ENCODE data around the gene GGACT. TPM values are rescaled to one million over a fixed set of nuclear protein-coding genes. Genes with fewer than 3 reads are reported as not detected.

The GGACT gene
- total RNA-seq, 2 experiments from 2014 or later: 3.1 to 3.5 TPM

GRCh38 chr13:100517728-100518127 is 70.9 kb downstream of the GGACT start:
- CTCF ChIA-PET: interaction anchor here (0.7 kb wide), 2 partner anchors 423 to 861 kb away, joined by 3 to 5 read pairs; no protein-coding TSS in a partner anchor
- ATAC-seq (no peak), DNase-seq (no peak)
- Mint-ChIP-seq H3K27me3 (ENCODE audit: low read depth) (no peaks in the 10 kb centered on the region), H3K27ac (no peak overlapping the region), H3K36me3 (ENCODE audit: low read depth) (no peaks in the 10 kb centered on the region), H3K4me1 (ENCODE audit: low read depth) (peaks cover 17% of the 10 kb centered on the region), H3K4me3 (no peak overlapping the region), H3K9me3 (ENCODE audit: insufficient read depth) (no peaks in the 10 kb centered on the region)
- POLR2A ChIA-PET: no interaction called here

- Mint-ChIP-seq H3K36me3 (ENCODE audit: low read depth) (no peaks in the 10 kb centered on the region), H3K27ac (no peak overlapping the region), H3K4me3 (no peak overlapping the region), H3K4me1 (ENCODE audit: low read depth) (peaks cover 12% of the 10 kb centered on the region), H3K27me3 (ENCODE audit: low read depth) (no peaks in the 10 kb centered on the region), H3K9me3 (ENCODE audit: insufficient read depth) (no peaks in the 10 kb centered on the region)
- ChIA-PET POLR2A (interaction anchor here (0.6 kb wide), 1 partner anchor 186 kb away, joined by 3 read pairs; no protein-coding TSS in a partner anchor), CTCF (interaction anchor here (0.7 to 3.7 kb wide), 2 partner anchors 617 to 861 kb away, joined by 5 to 19 read pairs; no protein-coding TSS in a partner anchor)
- ATAC-seq: no peak
- no peak for DNase-seq
Measured at GRCh38 chr13:100517135-100517534, 71.5 kb downstream of the GGACT start.

GRCh38 chr13:100515410-100515800 is 73.2 kb downstream of the GGACT start:
- ChIA-PET POLR2A (no interaction called here), CTCF (interaction anchor here (0.7 to 6.1 kb wide), 39 partner anchors 9 to 1075 kb away, joined by 3 to 35 read pairs (median 4); no protein-coding TSS in a partner anchor)
- H3K9me3 Mint-ChIP-seq (ENCODE audit: insufficient read depth): no peaks in the 10 kb centered on the region
- no peaks in the 10 kb centered on the region for H3K36me3 Mint-ChIP-seq (ENCODE audit: low read depth)
- H3K4me1 Mint-ChIP-seq (ENCODE audit: low read depth): peaks cover 3% of the 10 kb centered on the region
- no peak for ATAC-seq
- H3K27me3 Mint-ChIP-seq (ENCODE audit: low read depth): no peaks in the 10 kb centered on the region
- no peak for DNase-seq
- no peak overlapping the region for H3K27ac Mint-ChIP-seq
- H3K4me3 Mint-ChIP-seq: no peak overlapping the region

GRCh38 chr13:100514788-100515409 is 73.7 kb downstream of the GGACT start:
- H3K36me3 Mint-ChIP-seq (ENCODE audit: low read depth): no peaks in the 10 kb centered on the region
- ATAC-seq (peak; percentile 97), DNase-seq (peak; percentile 79)
- no peak overlapping the region for H3K4me3 Mint-ChIP-seq
- ChIA-PET CTCF (interaction anchor here (0.7 to 6.1 kb wide), 40 partner anchors 9 to 1075 kb away, joined by 3 to 35 read pairs (median 4); no protein-coding TSS in a partner anchor), POLR2A (no interaction called here)
- no peaks in the 10 kb centered on the region for H3K27me3 Mint-ChIP-seq (ENCODE audit: low read depth)
- H3K4me1 Mint-ChIP-seq (ENCODE audit: low read depth): peaks cover 3% of the 10 kb centered on the region
- H3K27ac Mint-ChIP-seq: no peak overlapping the region
- H3K9me3 Mint-ChIP-seq (ENCODE audit: insufficient read depth): no peaks in the 10 kb centered on the region

GRCh38 chr13:100513987-100514670 is 74.5 kb downstream of the GGACT start:
- no peaks in the 10 kb centered on the region for H3K9me3 Mint-ChIP-seq (ENCODE audit: insufficient read depth)
- ChIA-PET POLR2A (no interaction called here), CTCF (interaction anchor here (1.0 to 6.1 kb wide), 21 partner anchors 17 to 858 kb away, joined by 3 to 35 read pairs (median 4); no protein-coding TSS in a partner anchor)
- no peak overlapping the region for H3K4me3 Mint-ChIP-seq
- H3K27ac Mint-ChIP-seq: no peak overlapping the region
- peaks cover 3% of the 10 kb centered on the region for H3K4me1 Mint-ChIP-seq (ENCODE audit: low read depth)
- no peaks in the 10 kb centered on the region for H3K27me3 Mint-ChIP-seq (ENCODE audit: low read depth)
- H3K36me3 Mint-ChIP-seq (ENCODE audit: low read depth): no peaks in the 10 kb centered on the region
- ATAC-seq (no peak), DNase-seq (no peak)

GRCh38 chr13:100513171-100513570 is 75.4 kb downstream of the GGACT start:
- CTCF ChIA-PET: interaction anchor here (1.7 to 6.1 kb wide), 2 partner anchors 119 to 857 kb away, joined by 4 to 35 read pairs; no protein-coding TSS in a partner anchor
- ATAC-seq: no peak
- H3K27me3 Mint-ChIP-seq (ENCODE audit: low read depth): no peaks in the 10 kb centered on the region
- H3K4me3 Mint-ChIP-seq: no peak overlapping the region
- POLR2A ChIA-PET: no interaction called here
- H3K4me1 Mint-ChIP-seq (ENCODE audit: low read depth): peaks cover 3% of the 10 kb centered on the region
- no peak for DNase-seq
- H3K27ac Mint-ChIP-seq: no peak overlapping the region
- no peaks in the 10 kb centered on the region for H3K36me3 Mint-ChIP-seq (ENCODE audit: low read depth)
- no peaks in the 10 kb centered on the region for H3K9me3 Mint-ChIP-seq (ENCODE audit: insufficient read depth)

- H3K27me3 Mint-ChIP-seq (ENCODE audit: low read depth): no peaks in the 10 kb centered on the region
- H3K36me3 Mint-ChIP-seq (ENCODE audit: low read depth): no peaks in the 10 kb centered on the region
- ChIA-PET CTCF (interaction anchor here (0.9 to 6.1 kb wide), 2 partner anchors 277 to 856 kb away, joined by 3 to 35 read pairs; no protein-coding TSS in a partner anchor), POLR2A (no interaction called here)
- no peaks in the 10 kb centered on the region for H3K9me3 Mint-ChIP-seq (ENCODE audit: insufficient read depth)
- no peak overlapping the region for H3K4me3 Mint-ChIP-seq
- DNase-seq (no peak), ATAC-seq (no peak)
- no peak overlapping the region for H3K27ac Mint-ChIP-seq
- H3K4me1 Mint-ChIP-seq (ENCODE audit: low read depth): no peaks in the 10 kb centered on the region
Measured at GRCh38 chr13:100512422-100512821, 76.2 kb downstream of the GGACT start.

- Mint-ChIP-seq H3K4me3 (no peak overlapping the region), H3K27me3 (ENCODE audit: low read depth) (no peaks in the 10 kb centered on the region), H3K36me3 (ENCODE audit: low read depth) (no peaks in the 10 kb centered on the region), H3K27ac (no peak overlapping the region), H3K4me1 (ENCODE audit: low read depth) (peaks cover 5% of the 10 kb centered on the region), H3K9me3 (ENCODE audit: insufficient read depth) (no peaks in the 10 kb centered on the region)
- ChIA-PET POLR2A (no interaction called here), CTCF (interaction anchor here (0.9 to 6.1 kb wide), 2 partner anchors 276 to 855 kb away, joined by 3 to 35 read pairs; no protein-coding TSS in a partner anchor)
- ATAC-seq: no peak
- no peak for DNase-seq
Measured at GRCh38 chr13:100511466-100511865, 77.1 kb downstream of the GGACT start.

- no peaks in the 10 kb centered on the region for H3K27me3 Mint-ChIP-seq (ENCODE audit: low read depth)
- DNase-seq (no peak), ATAC-seq (no peak)
- peaks cover 11% of the 10 kb centered on the region for H3K4me1 Mint-ChIP-seq (ENCODE audit: low read depth)
- POLR2A ChIA-PET: no interaction called here
- no peak overlapping the region for H3K27ac Mint-ChIP-seq
- no peaks in the 10 kb centered on the region for H3K36me3 Mint-ChIP-seq (ENCODE audit: low read depth)
- CTCF ChIA-PET: interaction anchor here (1.1 to 6.1 kb wide), 2 partner anchors 275 to 854 kb away, joined by 3 to 35 read pairs; no protein-coding TSS in a partner anchor
- no peak overlapping the region for H3K4me3 Mint-ChIP-seq
- no peaks in the 10 kb centered on the region for H3K9me3 Mint-ChIP-seq (ENCODE audit: insufficient read depth)
Measured at GRCh38 chr13:100510208-100510957, 78.2 kb downstream of the GGACT start.

- ATAC-seq (no peak), DNase-seq (no peak)
- Mint-ChIP-seq H3K4me3 (no peak overlapping the region), H3K27me3 (ENCODE audit: low read depth) (no peaks in the 10 kb centered on the region), H3K9me3 (ENCODE audit: insufficient read depth) (no peaks in the 10 kb centered on the region), H3K27ac (no peak overlapping the region), H3K4me1 (ENCODE audit: low read depth) (peaks cover 13% of the 10 kb centered on the region), H3K36me3 (ENCODE audit: low read depth) (no peaks in the 10 kb centered on the region)
- ChIA-PET POLR2A (no interaction called here), CTCF (interaction anchor here (0.6 kb wide), 1 partner anchor 66 kb away, joined by 3 read pairs; no protein-coding TSS in a partner anchor)
Measured at GRCh38 chr13:100508996-100509395, 79.6 kb downstream of the GGACT start.

GRCh38 chr13:100508455-100508854 is 80.1 kb downstream of the GGACT start:
- Mint-ChIP-seq H3K4me3 (no peak overlapping the region), H3K4me1 (ENCODE audit: low read depth) (peaks cover 13% of the 10 kb centered on the region), H3K9me3 (ENCODE audit: insufficient read depth) (no peaks in the 10 kb centered on the region), H3K36me3 (ENCODE audit: low read depth) (no peaks in the 10 kb centered on the region), H3K27ac (no peak overlapping the region), H3K27me3 (ENCODE audit: low read depth) (no peaks in the 10 kb centered on the region)
- POLR2A ChIA-PET: no interaction called here
- DNase-seq: no peak
- no peak for ATAC-seq
- CTCF ChIA-PET: no interaction called here

All from activated CD8-positive, alpha-beta T cell treated with anti-CD3 and anti-CD28 coated beads, Interleukin-2, amount 10 ng/mL, durations not matched to agents 7 days and 5 days (primary cell).